ENCODE measurements around the gene ITPA.
"Not testable (repeated sequence)": the region's sequence is repeated elsewhere in the genome, so short reads cannot be mapped to it uniquely, and the experiment has no call there.

Gene ITPA

DNA sequence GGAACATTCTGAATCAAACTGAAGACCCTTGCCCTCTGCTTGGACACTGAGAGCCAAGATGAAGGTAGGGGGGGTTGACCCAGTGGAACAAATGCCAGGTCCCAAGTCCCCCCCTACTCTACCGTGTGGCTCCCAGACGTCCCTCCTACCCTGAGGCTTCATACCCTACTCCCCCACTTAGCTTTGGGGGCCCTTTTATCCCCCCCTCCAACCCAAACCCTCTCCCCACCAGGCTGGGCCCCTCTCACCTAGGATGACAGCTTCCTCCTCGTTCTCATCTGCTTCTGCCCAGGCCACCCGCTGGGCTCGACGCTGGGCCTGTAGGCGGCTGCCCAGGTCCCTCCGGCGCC, 6.4 kb upstream of the ITPA start:
- no peak for DNase-seq

DNA sequence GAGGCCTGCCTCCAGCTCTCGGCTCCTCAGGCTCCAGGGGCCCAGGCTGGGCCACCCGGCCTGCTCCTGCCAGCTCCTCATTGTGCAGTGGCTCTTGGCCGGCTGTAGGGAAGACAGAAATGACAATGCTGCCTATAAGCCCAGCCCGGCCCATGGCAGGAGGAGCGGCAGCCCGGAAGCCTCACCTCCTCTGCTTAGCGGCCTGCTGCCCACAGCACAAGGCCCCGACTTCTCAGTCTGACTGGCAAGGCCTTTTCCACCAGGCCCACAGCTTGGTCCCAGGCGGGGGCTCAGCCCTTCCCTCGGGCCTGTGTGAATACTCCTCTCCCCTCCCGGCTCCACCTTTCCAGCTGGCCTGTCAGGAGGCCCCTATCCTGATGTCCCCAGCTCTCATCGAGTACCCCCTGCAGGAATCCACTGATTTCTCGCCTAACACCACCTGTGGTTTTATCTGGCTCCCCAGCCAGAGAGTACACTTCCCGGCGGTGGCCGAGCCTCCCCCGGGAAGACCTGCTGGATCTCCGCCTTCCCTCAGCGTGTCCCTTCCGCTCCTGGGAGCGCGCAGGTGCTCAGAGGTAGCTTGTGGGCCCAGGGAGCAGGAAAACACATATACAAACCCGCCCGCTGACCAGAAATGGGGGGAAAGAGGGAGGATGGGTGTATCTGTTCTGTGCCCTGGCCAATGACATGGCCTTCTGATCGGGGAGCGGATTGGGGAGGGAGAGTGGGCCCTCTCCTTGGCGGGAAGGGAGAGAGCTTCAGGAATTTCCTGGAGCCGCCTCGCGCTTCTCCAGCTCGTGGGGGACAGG, 5.8 kb upstream of the ITPA start:
- peak in 1 of 2 donors; percentile 26 for DNase-seq

DNA sequence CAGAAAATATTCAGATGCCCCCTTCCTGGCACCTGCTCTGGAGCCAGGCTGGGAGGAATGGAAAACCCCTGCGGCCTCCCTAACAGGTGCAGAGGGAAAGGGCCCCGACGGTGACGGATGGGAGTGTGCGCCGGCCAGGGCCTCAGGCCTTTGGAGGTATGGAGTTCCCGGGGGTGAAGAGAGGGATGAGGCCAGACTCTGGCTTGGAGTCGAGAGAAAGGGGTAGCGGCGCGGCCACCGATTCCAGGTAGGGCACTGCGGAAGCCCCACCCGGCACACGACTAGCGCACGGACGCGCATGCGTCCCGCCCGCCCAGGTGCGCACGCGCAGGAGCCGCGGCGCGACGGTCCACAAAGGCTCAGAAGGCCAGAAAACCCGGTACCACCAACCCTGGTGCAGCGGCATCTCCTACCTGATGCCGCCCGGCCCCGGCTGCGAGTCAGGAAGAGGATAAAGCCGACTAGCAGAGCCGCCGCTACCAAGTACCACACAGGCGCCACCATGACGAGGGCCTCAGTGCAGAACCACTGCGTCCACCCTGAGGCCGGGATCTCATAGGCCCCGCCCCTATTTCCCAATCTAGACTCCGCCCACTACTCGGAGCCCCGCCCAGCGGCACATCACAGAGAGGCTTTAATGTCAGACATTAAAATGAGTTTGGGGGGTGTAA, 5.0 kb upstream of the ITPA start, which contains the start of gene DDRGK1:
Gene DDRGK1 (minus strand): TSS at position 559 of the 671 bp plus-strand sequence. CDS start 55 bp downstream, at position 504.
- peak; percentile 88 to 93 for DNase-seq

DNA sequence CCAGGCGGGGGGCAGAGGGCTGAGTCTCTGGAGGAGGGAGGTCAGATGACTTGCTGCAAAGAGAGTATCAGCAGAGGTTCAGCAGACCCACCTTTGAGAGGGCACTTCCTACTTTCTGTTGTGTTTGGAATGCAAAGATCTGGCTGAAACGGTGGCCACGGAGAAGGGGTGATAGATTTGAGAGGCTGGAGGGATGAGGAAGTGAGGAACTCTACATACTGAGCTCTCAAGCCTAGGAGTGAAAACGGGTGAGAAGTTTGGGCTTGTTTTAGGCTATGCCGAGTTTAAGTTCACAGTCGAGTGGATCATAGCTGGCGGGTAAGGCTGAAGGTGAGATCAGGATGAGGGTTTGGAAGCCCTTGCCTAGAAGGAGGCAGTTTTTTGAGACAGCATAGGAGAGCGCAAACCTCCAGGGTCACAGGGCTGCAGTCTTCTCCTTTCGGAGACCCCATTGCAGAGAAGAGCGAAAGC, 477 bp upstream of the ITPA start:
- DNase-seq: peak in 1 of 2 donors; percentile 7

DNA sequence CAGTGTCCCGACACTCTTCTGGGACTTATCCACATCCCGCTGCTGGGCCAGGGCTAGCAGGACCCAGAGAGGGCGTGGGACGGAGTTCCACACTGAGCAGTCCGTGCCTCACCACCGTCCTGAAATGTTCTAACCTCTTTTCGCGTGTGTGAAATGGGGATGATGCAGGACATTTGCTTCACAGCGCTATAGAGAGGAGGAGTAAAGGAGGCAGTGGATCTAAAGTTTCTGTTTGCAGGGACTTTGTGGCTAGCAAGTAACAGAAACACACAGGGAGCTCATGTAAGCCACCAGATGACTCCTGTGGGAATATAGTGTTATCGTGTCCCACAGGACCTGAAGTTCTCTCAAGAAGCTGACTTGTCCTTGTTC, 634 bp downstream of the ITPA start:
- no peak for DNase-seq

DNA sequence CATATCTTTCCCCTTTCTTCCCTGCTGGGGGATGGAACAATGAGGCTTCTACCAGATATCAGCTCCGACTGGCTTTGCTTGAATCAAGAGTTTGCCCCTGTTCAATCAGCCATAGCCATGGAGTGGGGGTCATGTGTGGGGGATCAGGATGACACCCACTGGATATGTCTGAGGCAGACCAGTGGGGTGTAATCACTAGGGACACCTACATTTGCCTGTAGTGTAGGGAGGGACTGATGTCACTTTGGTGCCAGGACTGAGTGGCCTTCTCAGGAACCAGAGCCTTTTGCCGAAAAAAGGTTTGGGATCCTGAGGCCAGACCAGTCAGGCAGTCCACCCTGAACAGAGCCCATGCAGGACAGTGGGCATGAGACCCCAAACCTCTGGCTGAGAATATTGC, 1.0 kb downstream of the ITPA start:
- no peak for DNase-seq

DNA sequence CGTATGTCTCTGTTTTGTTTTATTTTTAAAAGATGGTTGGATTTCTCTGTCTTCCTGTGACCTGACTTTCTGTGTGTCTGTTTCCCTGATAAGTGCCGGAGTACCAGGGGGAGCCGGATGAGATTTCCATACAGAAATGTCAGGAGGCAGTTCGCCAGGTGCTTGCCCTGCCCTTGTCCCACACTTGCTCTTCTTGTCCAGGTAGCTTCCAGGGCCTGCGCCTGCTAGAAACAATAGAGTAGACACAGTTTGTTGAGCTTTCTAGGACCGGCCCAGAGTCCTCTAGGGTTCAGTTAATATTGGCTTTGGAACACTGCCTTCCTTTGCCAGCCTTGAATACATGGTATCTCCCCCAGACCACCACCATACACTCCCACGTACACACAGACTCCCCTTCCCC, 3.9 kb downstream of the ITPA start:
- no peak for DNase-seq

DNA sequence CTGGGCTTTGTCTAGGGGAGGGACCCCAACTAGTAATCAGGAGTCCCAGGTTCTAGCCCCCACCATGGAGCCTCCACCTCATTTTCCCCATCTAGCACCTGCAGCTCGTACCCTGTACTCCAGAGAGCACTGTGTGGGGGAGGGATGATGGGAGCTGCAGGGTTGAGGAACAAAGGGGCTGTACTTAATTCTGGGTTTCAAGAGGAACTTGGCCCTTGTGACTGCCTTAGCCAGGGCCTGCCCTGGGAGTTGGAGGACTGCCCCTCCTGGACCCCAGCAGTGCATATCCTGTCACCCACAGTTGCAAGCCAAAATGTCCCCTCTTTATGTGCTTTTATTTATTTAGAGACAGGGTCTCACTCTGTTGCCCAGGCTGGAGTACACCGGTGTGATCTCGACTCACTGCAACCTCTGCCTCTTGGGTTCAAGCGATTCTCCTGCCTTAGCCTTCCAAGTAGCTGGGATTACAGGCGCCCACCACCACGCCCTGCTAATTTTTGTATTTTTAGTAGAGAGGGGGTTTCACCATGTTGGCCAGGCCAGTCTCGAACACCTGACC, 6.1 kb downstream of the ITPA start:
- DNase-seq: not testable (repeated sequence)

DNA sequence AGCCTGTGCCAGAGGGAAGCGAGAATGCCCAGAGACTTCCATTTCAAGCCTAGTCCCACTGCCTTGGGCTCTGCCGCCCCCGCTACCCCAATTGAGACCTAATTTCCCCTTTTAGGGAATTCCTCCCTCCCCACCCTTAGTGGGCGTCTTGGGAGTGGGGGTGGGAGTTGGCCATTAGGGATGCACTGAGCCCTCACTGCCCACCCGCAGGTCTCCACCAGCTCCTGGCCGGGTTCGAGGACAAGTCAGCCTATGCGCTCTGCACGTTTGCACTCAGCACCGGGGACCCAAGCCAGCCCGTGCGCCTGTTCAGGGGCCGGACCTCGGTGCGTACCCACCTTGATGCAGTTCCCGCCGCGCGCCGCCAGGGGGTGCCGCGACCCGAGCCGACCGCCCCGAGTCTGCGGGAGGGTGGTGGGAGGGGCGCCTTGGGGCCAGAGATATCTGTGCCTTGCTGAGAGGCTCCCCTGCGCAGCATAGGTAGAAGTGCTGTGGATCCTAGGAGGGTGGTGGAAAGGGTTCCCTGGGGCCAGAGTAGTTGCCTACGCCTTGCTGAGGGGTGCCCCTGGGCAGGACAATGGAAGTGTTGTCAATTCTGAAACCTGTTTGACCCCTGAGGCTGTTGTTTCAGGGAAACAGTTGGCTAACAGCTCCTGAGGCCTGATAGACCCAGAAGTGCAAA, 9.2 kb downstream of the ITPA start:
- peak; percentile 71 to 76 for DNase-seq

DNA sequence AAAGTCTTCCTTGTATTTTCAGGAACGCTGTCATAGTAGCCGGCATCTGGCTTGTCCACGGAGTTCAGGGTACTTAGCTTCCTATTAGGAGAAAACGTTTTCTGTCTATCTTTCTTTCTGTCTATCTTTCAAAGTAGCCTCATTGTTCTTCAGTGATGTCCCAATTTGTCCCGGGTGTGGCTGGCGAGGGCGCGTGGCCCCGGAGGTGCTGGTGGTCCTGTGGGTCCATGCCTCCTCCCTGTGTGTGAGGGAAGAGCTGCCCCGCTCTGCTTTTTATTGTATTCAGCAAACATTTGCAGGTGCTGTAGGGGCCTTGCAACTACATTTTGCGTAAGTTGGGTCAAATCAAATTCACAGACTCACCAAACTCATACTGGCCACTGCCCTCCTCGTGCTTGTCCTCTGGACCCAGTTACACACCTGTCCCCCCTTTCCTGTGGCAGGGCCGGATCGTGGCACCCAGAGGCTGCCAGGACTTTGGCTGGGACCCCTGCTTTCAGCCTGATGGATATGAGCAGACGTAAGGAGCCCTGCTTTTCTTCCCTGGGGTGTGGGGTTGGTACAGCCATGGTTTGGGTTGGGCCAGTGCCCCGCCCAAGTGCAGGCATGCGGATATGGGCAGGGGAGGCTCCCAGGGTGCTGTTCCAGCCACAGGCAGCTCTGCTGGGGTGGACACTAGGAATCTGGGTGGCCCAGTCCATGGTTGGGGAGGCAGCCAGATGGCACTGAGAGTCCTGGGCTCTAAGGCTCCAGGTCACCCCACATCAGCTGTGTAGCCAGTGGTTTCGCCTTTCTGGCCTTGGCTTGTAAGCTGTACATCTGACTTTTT, 12.3 kb downstream of the ITPA start:
- DNase-seq: no peak

DNA sequence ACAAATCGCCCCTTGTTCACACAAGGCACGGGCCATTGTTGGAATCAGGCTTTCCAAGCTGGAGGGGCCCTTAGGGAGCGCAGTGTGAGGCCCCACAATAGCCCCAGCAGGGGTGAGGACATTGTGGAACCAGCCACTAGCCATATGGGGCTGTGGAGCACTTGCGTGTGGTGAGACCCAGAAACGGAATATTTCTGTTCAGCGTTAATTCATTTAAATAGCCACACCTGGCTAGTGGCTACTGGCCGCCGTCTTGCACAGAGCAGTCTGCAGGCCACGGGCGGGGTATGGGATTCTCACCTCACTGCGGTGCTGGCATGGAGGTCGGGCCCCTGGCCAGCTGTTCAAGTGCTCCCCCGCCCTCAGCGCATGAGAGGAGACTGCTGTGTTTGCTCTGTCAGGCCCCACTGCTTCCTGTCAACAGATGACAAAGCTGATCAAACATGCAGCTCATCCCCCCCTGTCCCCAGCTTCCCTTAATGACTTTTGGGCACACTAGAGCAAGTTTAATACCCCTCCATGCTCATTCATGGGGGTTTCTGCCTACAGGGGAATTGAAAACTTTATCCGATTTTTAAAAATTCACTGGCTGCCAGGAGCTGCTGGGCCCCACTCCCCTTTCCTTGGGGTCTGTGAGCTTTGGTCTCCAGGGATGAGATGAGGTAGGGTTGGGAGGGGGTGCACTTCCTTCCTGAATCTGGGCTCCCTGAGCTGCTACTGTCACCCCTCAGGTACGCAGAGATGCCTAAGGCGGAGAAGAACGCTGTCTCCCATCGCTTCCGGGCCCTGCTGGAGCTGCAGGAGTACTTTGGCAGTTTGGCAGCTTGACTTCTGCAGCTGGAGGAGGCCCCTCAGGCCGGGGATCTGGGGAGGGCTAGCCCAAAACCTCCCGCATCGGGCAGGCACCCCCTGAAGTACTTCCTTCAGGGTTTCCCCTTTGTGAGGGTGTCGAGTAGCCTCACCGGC, 13.6 kb downstream of the ITPA start:
- peak; percentile 10 to 57 for DNase-seq

DNA sequence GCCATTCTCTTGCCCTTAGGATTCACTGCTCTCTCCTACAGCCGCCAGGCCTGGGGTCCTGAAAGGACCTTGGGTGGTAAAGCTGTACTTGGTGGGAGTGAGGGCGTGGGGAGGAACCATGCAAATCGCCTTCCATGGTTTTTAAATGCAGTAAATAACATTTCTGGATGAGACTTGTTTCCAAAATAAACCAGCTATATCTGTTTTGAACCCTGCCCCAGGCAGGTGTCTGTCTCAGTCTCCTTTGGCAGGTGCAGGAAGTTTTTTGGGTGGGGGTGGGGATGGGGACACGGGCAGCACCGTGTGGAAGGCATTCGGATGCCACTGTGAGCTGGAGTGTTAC, 14.3 kb downstream of the ITPA start:
- no peak for DNase-seq

DNA sequence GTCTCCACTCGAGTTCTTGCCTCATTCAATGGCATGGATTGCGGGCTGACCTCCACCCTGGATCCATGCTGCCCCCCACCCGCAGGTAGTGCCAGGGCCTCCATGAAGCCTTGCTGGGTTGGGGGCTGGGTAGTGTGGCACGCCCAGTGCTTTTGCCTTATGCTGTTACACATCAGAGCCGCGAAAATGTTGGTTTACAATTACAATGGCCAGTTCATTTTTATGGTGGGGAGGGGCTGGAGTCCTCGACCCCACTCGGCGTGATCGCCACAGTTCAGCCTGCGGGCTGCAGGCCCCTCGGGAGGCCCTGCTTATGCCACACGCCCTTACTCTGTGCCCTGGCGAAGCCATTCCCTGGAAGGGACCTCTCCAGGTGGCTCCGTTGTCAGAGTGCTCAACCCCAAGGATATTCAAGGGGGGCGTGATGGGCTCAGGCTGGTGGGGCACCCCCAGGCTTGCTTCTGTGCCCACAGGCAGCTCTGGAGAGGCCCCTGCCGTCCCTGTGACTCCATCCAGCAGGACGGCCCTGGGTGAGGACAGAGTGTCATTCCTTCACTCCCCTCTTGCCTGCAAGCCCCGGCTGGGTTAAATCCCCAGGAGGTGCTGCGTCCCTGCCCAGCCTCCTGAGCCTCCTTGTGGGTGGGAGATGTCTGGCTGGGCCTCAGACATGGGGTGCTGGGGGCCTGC, 14.8 kb downstream of the ITPA start:
- DNase-seq: no peak

DNA sequence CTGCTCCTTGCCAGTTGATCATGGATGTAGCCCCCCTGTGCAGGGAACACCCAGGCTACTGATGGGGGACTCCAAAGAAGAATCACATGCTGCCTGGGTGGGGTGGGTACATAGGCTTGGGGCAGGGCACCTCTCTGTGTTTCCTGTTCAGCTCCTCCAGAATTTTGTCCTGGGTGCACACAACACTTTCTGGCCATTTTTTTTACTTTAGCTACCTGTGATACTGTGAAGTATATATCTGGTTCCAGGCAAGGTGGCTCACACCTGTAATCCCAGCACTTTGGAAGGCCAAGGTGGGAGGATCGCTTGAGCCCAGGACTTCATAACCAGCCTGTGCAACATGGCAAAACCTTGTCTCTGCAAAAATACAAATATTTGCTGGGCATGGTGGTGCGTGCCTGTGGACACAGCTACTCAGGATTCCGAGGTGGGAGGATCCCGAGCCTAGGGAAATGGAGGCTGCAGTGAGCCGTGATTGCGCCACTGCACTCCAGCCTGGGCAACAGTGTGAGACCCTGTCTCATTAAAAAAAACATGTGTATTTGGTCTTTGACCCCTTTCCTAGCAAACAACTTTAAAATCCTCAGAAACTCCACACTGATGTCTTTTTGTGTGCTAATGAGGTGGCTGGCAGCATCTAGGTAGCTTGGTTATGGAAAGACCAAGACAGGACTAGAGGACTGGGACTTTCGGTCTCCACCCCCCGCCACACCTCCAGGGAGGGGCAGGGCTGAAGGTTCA, 15.6 kb downstream of the ITPA start:
- no peak for DNase-seq

DNA sequence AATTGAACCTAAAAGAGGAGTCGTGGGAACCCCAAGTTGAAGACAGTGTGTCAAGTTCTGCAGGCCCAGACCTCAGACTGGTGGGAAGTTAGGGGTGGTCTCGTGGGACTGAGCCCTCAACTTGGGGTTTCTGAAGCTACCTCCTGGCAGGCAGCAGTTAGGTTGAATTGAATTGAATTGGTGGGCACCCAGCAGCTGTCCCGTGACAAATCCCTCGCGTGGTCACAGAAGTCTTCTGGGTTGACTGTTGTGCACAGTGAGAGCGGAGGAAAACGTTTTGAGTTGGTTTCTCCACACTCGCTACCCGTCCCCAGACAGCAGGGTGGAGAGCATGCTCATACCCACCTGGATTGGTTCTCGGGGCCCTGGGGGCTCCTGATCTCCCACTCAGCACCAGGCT, 16.8 kb downstream of the ITPA start:
- DNase-seq: no peak

DNA sequence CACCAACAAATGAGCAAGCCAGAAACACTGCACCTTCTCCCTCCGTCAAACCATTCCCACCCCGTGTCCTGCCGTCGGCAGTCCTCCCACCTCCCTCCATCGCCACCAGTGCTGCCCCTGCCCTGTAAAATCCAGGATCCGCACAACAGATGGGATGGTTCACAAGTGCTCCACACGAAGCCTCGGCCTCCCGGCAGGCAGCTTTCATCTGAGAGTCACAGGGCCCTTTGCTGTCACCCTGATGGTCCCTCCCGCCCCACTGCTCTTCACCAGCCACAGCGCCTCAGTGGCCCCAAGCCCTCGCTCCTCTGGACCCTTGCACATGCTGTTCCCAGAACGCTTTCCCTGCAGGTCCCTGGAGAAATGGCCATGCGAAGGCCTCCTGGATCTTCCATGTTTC, 17.6 kb downstream of the ITPA start:
- no peak for DNase-seq

DNA sequence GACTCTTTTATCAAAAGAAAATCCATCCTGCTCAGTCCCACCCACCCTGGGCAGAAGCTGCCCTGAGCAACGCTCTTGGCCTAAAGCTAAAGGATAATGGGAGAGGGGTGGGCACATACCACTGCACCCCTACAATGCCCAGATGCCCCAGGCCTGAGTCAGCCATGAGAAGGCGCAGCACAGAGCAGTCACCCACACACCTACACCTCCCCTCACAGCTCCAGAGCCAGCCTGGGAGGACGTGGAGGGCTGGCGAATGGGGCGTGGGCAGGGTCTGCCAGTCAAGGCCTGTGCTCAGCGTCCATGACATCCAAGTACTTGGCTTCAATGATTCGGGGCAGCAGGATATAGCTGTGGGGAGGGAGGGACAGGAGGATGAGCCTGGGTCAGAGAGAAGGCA, 18.2 kb downstream of the ITPA start:
- no peak for DNase-seq

DNA sequence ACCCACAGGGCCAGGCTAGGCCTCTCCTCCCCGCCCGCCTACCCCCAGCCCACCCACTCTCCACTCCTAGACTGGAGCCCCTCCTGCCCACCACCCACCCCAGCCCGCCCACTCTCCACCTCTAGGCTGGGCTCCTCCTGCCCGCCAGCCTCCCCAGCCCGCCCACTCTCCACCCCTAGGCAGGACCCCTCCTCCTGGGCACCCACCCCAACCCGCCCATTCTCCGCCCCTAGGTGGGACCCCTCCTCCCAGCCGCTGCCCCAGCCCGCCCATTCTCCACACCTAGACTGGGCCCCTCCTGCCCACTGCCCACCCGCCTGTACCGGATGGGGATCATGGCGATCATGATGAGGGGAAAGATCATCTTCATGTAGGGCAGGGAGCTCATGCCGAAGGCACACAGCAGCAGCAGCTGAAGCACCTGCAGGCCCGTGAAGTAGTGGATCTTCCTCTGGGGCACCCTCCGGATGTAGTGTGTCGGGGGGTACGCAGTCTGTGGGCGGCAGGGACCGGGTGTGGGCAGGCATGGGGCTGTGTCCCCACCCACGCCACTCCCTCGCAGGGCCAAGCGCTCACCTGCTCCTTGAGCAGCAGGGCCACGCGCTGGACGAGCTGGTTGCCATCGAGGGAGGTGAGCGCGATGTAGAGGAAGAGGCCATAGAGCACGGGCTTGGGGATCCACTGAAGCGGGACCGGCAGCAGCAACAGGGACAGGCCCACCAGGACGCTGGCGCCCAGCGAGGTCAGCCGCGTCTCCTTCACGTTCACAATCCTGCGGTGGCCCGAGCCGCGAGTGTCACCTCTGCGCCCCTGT, 18.8 kb downstream of the ITPA start:
- no peak for DNase-seq

DNA sequence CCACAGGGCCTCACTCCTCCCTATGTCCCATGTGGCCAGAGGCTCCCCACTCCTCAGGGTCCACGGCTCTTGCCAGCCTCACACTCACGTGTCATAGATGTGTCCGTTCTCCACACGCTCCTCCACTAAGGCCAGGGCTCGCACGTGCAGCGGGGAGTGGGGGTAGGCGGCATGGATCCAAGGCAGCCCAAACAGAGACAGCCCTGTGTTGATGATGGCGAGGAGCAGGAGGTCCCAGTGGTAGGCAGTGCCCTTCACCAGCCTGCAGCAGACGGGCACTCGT, 19.4 kb downstream of the ITPA start:
- DNase-seq: no peak

DNA sequence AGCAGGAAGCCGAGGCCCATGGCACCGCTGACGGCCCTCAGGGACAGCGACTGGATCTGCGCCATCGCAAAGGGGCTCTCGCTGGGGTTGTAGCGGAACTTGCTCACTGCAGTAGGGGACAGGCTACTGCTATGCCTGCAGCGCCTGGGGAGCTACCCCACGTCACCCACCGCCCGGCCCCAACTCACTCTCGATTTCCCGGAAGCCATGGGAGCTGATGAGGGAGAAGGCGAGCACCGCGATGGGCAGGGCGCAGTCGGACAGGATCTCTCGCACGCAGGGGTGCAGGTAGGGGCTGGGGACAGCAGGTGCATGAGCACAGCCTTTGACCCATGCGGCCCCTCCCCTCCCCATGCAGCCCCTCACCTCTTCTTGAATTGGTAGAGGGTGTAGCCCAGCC, 19.9 kb downstream of the ITPA start:
- no peak for DNase-seq

Data from CD4-positive, alpha-beta T cell treated with Interleukin-1 beta for 1 hour (primary cell).